Head of caudate nucleus (tissue), 42 donors: ENCODE data around the gene FNDC1.

Experiments used
- DNase-seq, 42 donors: peaks; one replicate each; pipeline versions ENCODE4 v3.0.0 to v3.0.0-alpha.2; 2020 to 2021; ENCODE audit warnings: mixed read lengths in 7 of 42
- intact Hi-C: fragments of 100-400 bp; cut with DNase I; formaldehyde crosslinking; loops from one replicate; pipeline ENCODE4 v1.15.0; 2022

Gene FNDC1

GRCh38 chr6:159194421-159194820 lies 25.2 kb downstream of the FNDC1 start:
- intact Hi-C loops, result no loop called here
- no peak for DNase-seq

DNA sequence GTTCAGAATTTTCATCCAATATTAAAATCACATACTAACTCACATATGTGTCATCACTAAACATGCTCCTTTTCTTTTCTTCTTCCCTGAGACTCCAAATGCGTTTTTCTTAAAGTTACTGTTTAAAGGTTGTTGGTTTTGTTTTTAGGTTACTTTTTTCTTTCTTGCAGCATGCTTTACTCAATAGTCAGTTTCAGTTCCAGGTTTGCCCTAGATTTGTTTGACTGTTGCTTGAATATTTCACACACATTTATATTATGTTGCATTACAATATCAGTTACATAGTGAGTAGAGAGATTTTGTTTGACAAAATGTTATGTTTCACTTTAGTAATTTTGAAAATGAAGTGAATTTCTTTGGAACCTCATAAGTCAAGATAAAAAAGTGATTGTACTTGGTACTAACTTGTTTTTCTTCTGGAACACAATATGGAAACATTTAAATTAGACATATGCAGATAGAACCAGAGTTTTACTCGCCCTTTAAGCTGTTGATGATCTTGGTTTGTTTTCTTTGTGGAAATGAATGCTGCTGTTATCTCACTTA lies 27.3 kb downstream of the FNDC1 start:
- DNase-seq, result no peak
- intact Hi-C loops, result no loop called here

- intact Hi-C loops, result no loop called here
- no peak for DNase-seq
Observed at GRCh38 chr6:159197251-159197650, 28.1 kb downstream of the FNDC1 start.

GRCh38 chr6:159201336-159201735 lies 32.1 kb downstream of the FNDC1 start:
- intact Hi-C loops, result no loop called here
- no peak for DNase-seq

- intact Hi-C loops, result no loop called here
- no peak for DNase-seq
Observed at GRCh38 chr6:159203304-159204005, 34.3 kb downstream of the FNDC1 start.

DNA sequence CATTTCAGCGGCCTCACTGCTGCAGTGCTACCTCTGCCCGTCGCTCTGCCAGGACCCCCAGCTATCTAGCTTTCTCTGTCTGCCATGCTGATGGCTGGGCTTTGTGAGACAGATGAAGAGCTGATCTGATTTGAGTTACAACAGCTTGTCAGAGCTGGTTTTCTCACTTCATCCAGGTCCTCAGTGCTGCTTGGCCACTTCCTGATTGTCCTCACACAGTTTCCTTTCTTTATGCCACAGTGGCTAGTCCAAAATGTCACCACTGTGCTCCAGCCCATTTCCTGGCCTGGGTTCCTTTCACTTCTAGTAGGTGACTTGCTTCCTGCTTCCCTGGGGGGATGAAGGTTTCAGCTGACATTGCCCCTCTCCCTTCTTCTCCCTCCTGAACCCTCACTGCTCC lies 35.4 kb downstream of the FNDC1 start:
- intact Hi-C loops, result no loop called here
- DNase-seq, result no peak

- no peak for DNase-seq
Observed at GRCh38 chr6:159212028-159212427, 42.8 kb downstream of the FNDC1 start.

DNA sequence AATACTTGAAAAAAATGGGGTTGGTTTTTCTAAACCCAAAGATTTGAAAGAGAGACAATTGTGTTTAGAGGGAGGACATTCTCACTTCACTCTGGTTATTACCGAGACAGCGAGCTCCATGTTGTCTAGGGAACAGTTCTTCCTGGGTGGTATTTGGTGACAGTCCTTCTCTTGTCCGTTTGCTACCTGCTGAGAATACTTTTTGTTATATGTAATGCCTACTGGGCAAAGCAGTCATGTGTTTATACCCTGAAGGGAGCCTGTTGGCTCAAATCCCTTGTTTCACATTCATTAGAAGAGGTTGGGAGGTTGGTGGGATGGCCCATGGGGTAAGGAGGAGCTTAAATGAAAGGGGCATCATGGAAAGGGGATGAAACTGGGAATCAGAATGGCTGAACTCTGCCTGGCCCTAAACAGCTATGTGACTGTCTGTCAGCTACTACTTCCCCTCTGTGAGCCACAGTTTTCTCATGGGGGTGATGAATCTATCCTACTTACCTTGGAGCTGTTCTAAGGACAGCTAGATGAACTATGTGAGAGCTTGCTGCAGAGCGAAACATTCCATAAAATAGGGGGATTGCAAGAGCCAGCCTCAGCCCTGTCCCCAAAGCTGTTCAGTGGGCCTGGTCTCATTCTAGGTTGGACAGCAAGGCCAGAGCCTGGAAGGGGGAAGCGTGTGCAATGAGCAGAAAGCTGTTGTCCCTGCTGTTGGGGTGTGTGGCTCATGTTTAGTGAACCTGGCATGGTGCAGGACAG lies 43.5 kb downstream of the FNDC1 start:
- DNase-seq, result no peak
- intact Hi-C loops, result no loop called here

More at GRCh38 chr6:159212028-159212427, 42.8 kb downstream of the FNDC1 start:
- intact Hi-C loops, result no loop called here

DNA sequence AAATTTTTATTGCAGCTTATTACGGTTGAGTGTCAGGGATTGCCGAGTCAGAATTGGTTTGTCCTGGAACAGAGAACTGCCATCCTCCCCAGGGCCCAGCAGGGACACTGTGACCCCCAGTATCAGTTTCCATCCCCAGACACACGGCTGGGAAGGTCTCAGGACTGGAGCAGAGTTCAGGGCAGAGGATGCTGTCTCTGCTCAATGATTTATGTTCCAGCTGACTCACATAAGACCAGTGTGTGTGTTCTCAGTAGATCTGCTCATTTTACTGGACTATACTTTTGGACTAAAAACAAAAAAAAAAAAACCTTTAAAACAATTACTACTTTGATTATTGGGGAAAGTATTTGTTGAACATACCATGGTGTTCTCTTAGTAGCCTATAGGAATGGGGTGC lies 44.2 kb downstream of the FNDC1 start:
- intact Hi-C loops, result no loop called here
- no peak for DNase-seq

GRCh38 chr6:159214281-159214680 lies 45.1 kb downstream of the FNDC1 start:
- DNase-seq, result no peak
- intact Hi-C loops, result no loop called here

- peak in 32 of 42 donors; percentile 6 to 62 (median 33) for DNase-seq
- intact Hi-C loops, result no loop called here
Observed at GRCh38 chr6:159217595-159218275, 48.5 kb downstream of the FNDC1 start.

DNA sequence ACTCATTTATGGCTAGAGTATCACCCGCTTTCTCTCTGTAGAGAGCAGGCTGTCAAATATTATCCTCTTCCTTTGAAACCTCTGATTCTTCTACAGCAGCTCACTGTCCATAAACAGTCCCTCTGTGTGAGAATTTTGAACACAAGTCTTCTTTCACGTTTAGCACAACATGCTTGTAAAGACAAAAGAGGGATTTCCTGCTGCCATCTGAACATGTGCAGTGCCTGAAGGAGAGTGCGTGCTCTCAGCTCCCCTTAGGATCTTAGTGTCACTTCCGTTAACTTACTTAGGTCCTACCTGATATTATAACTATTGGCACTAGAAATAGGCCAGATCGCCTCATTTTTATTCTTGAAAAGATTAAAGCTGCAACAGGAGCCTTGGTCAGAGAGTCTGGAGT lies 50.9 kb downstream of the FNDC1 start:
- intact Hi-C loops, result no loop called here
- no peak for DNase-seq

GRCh38 chr6:159221486-159222170 lies 52.4 kb downstream of the FNDC1 start:
- intact Hi-C loops, result no loop called here
- no peak for DNase-seq

DNA sequence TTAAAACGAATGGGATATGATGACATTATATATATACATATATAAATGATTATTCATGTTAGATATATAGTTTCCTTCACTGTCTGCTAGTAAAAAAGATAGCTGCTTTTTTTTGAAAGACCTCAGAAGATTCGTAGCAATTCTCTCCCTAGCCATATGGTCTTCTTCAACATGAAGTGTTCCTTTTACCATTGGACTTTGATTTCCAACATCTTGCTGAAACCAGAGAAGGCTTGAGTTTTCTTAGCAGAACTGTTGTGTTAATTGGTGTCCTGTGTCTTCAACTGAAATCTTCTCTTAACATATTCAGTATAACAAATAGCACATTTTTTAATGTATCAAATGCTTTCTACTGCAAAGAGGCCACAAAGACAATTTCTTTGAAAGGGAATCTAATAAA lies 55.3 kb downstream of the FNDC1 start:
- intact Hi-C loops, result no loop called here
- DNase-seq, result no peak

GRCh38 chr6:159229651-159230051 lies 60.5 kb downstream of the FNDC1 start:
- intact Hi-C loops, result no loop called here
- DNase-seq, result no peak

- no peak for DNase-seq
- intact Hi-C loops, result no loop called here
Observed at GRCh38 chr6:159232106-159232645, 63.0 kb downstream of the FNDC1 start.

DNA sequence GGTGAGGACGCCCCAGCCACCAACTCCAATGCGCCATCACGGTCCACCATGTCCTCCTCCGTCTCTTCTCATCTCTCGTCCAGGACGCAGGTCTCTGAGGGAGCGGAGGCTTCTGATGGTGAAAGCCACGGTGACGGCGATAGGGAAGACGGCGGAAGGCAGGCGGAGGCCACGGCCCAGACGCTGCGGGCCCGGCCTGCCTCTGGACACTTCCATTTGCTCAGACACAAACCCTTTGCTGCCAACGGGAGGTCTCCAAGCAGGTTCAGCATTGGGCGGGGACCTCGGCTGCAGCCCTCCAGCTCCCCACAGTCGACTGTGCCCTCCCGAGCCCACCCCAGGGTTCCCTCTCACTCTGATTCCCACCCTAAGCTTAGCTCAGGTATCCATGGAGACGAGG lies 63.6 kb downstream of the FNDC1 start:
- no peak for DNase-seq
- intact Hi-C loops, result no loop called here

DNA sequence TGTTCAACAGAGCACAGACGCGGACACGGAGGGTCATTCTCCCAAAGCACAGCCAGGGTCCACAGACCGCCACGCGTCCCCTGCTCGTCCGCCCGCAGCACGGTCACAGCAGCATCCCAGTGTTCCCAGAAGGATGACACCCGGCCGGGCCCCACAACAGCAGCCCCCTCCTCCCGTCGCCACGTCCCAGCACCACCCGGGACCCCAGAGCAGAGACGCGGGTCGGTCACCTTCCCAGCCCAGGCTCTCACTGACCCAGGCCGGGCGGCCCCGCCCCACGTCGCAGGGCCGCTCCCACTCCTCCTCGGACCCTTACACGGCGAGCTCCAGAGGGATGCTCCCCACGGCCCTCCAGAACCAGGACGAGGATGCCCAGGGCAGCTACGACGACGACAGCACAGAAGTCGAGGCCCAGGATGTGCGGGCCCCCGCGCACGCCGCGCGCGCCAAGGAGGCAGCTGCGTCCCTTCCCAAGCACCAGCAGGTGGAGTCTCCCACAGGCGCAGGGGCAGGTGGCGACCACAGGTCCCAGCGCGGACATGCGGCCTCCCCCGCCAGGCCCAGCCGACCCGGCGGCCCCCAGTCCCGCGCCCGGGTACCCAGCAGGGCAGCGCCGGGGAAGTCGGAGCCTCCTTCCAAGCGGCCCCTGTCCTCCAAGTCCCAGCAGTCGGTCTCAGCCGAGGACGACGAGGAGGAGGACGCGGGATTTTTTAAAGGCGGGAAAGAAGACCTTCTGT lies 64.3 kb downstream of the FNDC1 start:
- intact Hi-C loops, result no loop called here
- DNase-seq, result no peak
